ENCODE results near the gene RHBDD1.

RHBDD1 gene

GRCh38 chr2:226874749-226875148 lies 38.9 kb downstream of the RHBDD1 start:
- no peak for DNase-seq (ENCODE audit: low read depth, low spot score)
- H3K4me3 ChIP-seq (ENCODE audit: low read length) = no peak overlapping the region

GRCh38 chr2:226875438-226876225 lies 39.8 kb downstream of the RHBDD1 start:
- no peak overlapping the region for H3K4me3 ChIP-seq (ENCODE audit: low read length)
- DNase-seq (ENCODE audit: low read depth, low spot score) = no peak

GRCh38 chr2:226877491-226877890 lies 41.6 kb downstream of the RHBDD1 start:
- H3K4me3 ChIP-seq (ENCODE audit: low read length) = no peak overlapping the region
- DNase-seq (ENCODE audit: low read depth, low spot score) = no peak

GRCh38 chr2:226881287-226881686 lies 45.4 kb downstream of the RHBDD1 start:
- H3K4me3 ChIP-seq (ENCODE audit: low read length) = no peak overlapping the region
- no peak for DNase-seq (ENCODE audit: low read depth, low spot score)

GRCh38 chr2:226882606-226883005 lies 46.8 kb downstream of the RHBDD1 start:
- DNase-seq (ENCODE audit: low read depth, low spot score) = no peak

GRCh38 chr2:226883296-226883795 lies 47.5 kb downstream of the RHBDD1 start:
- no peak overlapping the region for H3K4me3 ChIP-seq (ENCODE audit: low read length)
- DNase-seq (ENCODE audit: low read depth, low spot score) = no peak

More at GRCh38 chr2:226882606-226883005, 46.8 kb downstream of the RHBDD1 start:
- H3K4me3 ChIP-seq (ENCODE audit: low read length) = no peak overlapping the region

GRCh38 chr2:226884166-226884565 lies 48.3 kb downstream of the RHBDD1 start:
- no peak for DNase-seq (ENCODE audit: low read depth, low spot score)
- H3K4me3 ChIP-seq (ENCODE audit: low read length) = no peak overlapping the region

GRCh38 chr2:226885769-226886435 lies 50.0 kb downstream of the RHBDD1 start:
- no peak overlapping the region for H3K4me3 ChIP-seq (ENCODE audit: low read length)
- no peak for DNase-seq (ENCODE audit: low read depth, low spot score)

GRCh38 chr2:226887940-226888339 lies 52.1 kb downstream of the RHBDD1 start:
- H3K4me3 ChIP-seq (ENCODE audit: low read length) = no peak overlapping the region
- no peak for DNase-seq (ENCODE audit: low read depth, low spot score)

GRCh38 chr2:226888378-226888965 lies 52.6 kb downstream of the RHBDD1 start:
- DNase-seq (ENCODE audit: low read depth, low spot score) = no peak
- no peak overlapping the region for H3K4me3 ChIP-seq (ENCODE audit: low read length)

- DNase-seq (ENCODE audit: low read depth, low spot score) = no peak
- H3K4me3 ChIP-seq (ENCODE audit: low read length) = no peak overlapping the region
These were observed 53.1 kb downstream of the RHBDD1 start for GRCh38 chr2:226888971-226889370.

GRCh38 chr2:226890286-226890685 lies 54.4 kb downstream of the RHBDD1 start:
- DNase-seq (ENCODE audit: low read depth, low spot score) = no peak
- no peak overlapping the region for H3K4me3 ChIP-seq (ENCODE audit: low read length)

- no peak for DNase-seq (ENCODE audit: low read depth, low spot score)
- no peak overlapping the region for H3K4me3 ChIP-seq (ENCODE audit: low read length)
These were observed 56.1 kb downstream of the RHBDD1 start for GRCh38 chr2:226891780-226892590.

GRCh38 chr2:226892729-226893128 lies 56.9 kb downstream of the RHBDD1 start:
- no peak overlapping the region for H3K4me3 ChIP-seq (ENCODE audit: low read length)
- no peak for DNase-seq (ENCODE audit: low read depth, low spot score)

GRCh38 chr2:226893216-226893615 lies 57.4 kb downstream of the RHBDD1 start:
- H3K4me3 ChIP-seq (ENCODE audit: low read length) = no peak overlapping the region
- DNase-seq (ENCODE audit: low read depth, low spot score) = no peak

- DNase-seq (ENCODE audit: low read depth, low spot score) = no peak
- no peak overlapping the region for H3K4me3 ChIP-seq (ENCODE audit: low read length)
These were observed 58.9 kb downstream of the RHBDD1 start for GRCh38 chr2:226894752-226895151.

GRCh38 chr2:226895579-226895978 lies 59.7 kb downstream of the RHBDD1 start:
- H3K4me3 ChIP-seq (ENCODE audit: low read length) = no peak overlapping the region

GRCh38 chr2:226898121-226898520 lies 62.3 kb downstream of the RHBDD1 start:
- H3K4me3 ChIP-seq (ENCODE audit: low read length) = no peak overlapping the region
- no peak for DNase-seq (ENCODE audit: low read depth, low spot score)

More at GRCh38 chr2:226895579-226895978, 59.7 kb downstream of the RHBDD1 start:
- DNase-seq (ENCODE audit: low read depth, low spot score) = no peak

GRCh38 chr2:226898897-226899296 lies 63.0 kb downstream of the RHBDD1 start:
- no peak overlapping the region for H3K4me3 ChIP-seq (ENCODE audit: low read length)
- no peak for DNase-seq (ENCODE audit: low read depth, low spot score)

Measured in Jurkat, Clone E6-1 (cell line).